Naive B cell (primary cell): Measurements from ENCODE around the gene TMEM170A. TPM values are rescaled to one million over a fixed set of nuclear protein-coding genes. Genes with fewer than 3 reads are reported as not detected.
A peak's percentile ranks its signal among the peaks of the same experiment; 100 is the strongest.

Source experiments
- ATAC-seq, 2 donors: fragments of 150-1000 bp; cut with Tn5 transposase; 2 replicates each; pipeline ENCODE4 v1.10.0; 2021; ENCODE audit warnings: low read depth in 2 of 2, mild to moderate bottlenecking in 2 of 2, moderate library complexity in 2 of 2
- DNase-seq: peaks from one replicate; pipeline ENCODE4 v3.0.0; 2022
- H3K27ac Mint-ChIP-seq, 6 donors: one replicate each; pipeline ENCODE4 v1.8.0; 2020 to 2022; ENCODE audit warnings: mild to moderate bottlenecking in 6 of 6, mixed read lengths in 6 of 6, moderate library complexity in 5 of 6, inconsistent platforms in 2 of 6
- H3K27me3 Mint-ChIP-seq, 3 donors: one replicate each; pipeline ENCODE4 v1.8.0; 2021 to 2022; ENCODE audit warnings: mixed read lengths in 3 of 3, mild to moderate bottlenecking in 1 of 3
- H3K36me3 Mint-ChIP-seq, 2 donors: one replicate each; pipeline ENCODE4 v1.8.0; 2020 to 2022; ENCODE audit warnings: mixed read lengths in 2 of 2, inconsistent platforms in 1 of 2, mild to moderate bottlenecking in 1 of 2
- H3K4me1 Mint-ChIP-seq, 3 donors: one replicate each; pipeline ENCODE4 v1.8.0; 2020 to 2022; ENCODE audit warnings: mixed read lengths in 3 of 3, inconsistent platforms in 1 of 3, mild to moderate bottlenecking in 1 of 3, moderate library complexity in 1 of 3
- H3K4me3 Mint-ChIP-seq, 8 donors: one replicate each; pipeline ENCODE4 v1.8.0; 2020 to 2022; ENCODE audit warnings: mild to moderate bottlenecking in 8 of 8, mixed read lengths in 8 of 8, moderate library complexity in 8 of 8, inconsistent platforms in 2 of 8
- H3K9me3 Mint-ChIP-seq, 7 donors: one replicate each; pipeline ENCODE4 v1.8.0; 2020 to 2022; ENCODE audit warnings: mixed read lengths in 7 of 7, mild to moderate bottlenecking in 5 of 7, inconsistent platforms in 2 of 7, moderate library complexity in 1 of 7
- polyA plus RNA-seq, 6 donors: library from polyadenylated mRNA; unstranded; fragments of 300-500 nt; fragmentation: Illumina TruSeq; gene quantifications; one replicate each; pipeline ENCODE4 v1.2.3, GENCODE V29; 2021; ENCODE audit warnings: low read depth in 6 of 6

The TMEM170A gene
- polyA plus RNA-seq, 6 donors from 2014 or later: 37.3 to 51.2 (median 44.6) TPM

DNA sequence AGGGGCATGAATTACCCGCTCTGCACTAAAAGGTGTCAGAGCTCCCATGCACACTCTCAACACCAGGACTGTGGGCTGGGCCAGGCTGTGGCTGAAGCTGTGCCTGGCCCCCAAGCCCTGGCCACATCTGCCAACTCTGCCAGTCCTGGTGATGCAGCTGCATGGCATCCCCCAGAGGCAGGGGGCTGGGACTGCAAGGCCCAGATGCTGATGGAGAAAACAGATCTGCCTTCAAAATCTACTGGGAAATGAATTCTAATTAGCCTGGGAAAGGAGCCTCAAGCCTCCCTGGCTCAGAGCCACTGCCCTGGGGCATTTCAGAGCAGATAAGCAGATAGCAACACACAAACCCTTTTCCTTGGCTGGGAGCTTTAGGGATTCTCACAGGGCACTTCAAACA lies 27.4 kb upstream of the TMEM170A start:
- DNase-seq (no peak), ATAC-seq (peak in 1 of 2 donors; percentile 20)
- H3K4me1 Mint-ChIP-seq: peaks cover 8 to 21% (median 12%) of the 10 kb centered on the region in 3 donors
- no peak overlapping the region for H3K4me3 Mint-ChIP-seq
- peaks cover 9 to 21% (median 13%) of the 10 kb centered on the region in 3 donors for H3K27me3 Mint-ChIP-seq
- H3K9me3 Mint-ChIP-seq: no peaks in the 10 kb centered on the region
- H3K27ac Mint-ChIP-seq: no peak overlapping the region
- H3K36me3 Mint-ChIP-seq: no peaks in the 10 kb centered on the region

DNA sequence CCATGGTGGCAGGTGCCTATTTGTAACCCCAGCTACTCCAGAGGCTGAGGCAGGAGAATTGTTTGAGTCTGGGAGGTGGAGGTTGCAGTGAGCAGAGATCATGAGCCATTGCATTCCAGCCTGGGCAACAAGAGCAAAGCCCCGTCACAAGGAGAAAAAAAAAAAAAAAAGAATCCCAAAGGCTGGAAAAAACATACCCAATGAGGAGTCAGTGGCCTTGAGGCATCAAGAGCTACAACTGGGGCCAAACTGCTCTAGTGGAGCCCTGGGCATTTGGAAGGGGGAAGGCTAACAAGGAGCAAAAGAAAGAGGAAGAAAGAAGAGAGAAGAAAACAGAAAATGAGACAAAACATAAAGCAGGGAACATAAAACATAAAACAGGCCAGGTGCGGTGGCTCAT lies 23.8 kb upstream of the TMEM170A start:
- Mint-ChIP-seq H3K27ac (peak overlapping the region in 3 of 6 donors; percentile 20 to 74 (median 66)), H3K27me3 (peaks cover 0 to 4% (median under 1%) of the 10 kb centered on the region in 3 donors), H3K4me3 (peak overlapping the region in 1 of 8 donors; percentile 9), H3K4me1 (peaks cover 20 to 44% (median 27%) of the 10 kb centered on the region in 3 donors), H3K36me3 (no peaks in the 10 kb centered on the region), H3K9me3 (no peaks in the 10 kb centered on the region)
- DNase-seq (no peak), ATAC-seq (no peak)

DNA sequence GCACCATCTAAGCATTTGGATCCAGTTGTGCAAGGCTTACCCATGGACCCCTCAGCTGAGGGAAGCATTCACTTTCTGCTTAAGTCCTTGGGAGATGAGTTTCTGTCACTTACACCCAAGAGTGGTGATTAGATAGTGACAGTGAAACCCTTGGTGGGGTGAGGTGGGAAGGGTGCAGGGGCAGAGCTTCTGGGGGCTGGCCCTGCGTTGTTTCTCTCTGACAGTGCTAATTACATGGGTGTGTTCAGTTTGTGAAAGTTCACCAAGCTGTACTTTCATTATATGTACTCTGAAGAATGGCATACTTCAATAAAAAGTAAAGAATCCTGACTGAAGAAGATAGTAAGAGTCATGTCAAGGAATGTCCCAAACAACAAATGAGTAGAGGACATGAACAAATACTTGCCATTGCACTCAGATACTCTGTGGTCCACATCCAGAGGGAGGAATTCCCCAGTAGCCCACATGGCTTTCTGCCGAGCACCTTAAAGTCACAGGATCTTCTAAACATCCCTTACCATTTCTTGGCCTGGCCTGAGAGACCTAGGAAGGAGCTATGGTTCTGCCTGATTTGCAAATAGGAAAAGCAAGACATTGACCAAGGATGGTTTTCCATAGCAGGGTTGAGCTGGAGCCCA lies 22.3 kb upstream of the TMEM170A start:
- peaks cover 20 to 44% (median 27%) of the 10 kb centered on the region in 3 donors for H3K4me1 Mint-ChIP-seq
- no peaks in the 10 kb centered on the region for H3K36me3 Mint-ChIP-seq
- no peak for DNase-seq
- peaks cover 0 to 4% (median 0%) of the 10 kb centered on the region in 3 donors for H3K27me3 Mint-ChIP-seq
- peak overlapping the region in 4 of 6 donors; percentile 18 to 72 (median 66) for H3K27ac Mint-ChIP-seq
- no peak for ATAC-seq
- peak overlapping the region in 4 of 8 donors; percentile 24 to 78 (median 50) for H3K4me3 Mint-ChIP-seq
- H3K9me3 Mint-ChIP-seq: no peaks in the 10 kb centered on the region

DNA sequence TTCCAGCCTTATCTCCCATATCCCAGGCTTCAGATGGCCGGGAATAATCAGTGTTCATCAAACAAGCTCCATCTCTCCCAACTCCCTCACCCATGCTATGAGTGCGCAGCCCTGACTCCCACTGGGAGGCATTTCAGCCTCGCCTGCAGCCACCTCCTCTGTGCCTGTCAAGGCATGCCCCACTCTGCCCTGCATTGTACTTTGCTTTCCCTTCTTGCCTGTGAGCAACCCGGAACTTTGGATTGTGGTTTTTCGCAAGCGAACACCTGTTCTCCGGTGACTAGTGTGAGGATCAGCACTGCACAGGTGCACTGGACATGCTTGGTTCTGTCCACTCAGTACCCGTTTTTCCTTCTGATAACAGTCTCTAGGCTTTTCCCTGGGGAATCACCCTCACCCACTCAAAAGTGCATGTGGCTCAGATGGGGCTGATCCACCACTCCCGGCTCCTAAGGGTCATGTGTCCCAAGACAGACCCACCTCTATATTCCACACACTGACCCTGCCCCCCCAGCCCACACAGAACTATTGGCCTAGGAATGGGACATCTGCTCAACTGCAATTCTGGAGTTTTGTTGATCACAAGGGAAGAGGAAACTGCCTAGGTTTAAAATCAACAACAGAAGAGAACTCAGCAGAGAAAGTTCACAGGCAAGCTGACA lies 21.7 kb upstream of the TMEM170A start:
- Mint-ChIP-seq H3K4me1 (peaks cover 20 to 44% (median 27%) of the 10 kb centered on the region in 3 donors), H3K27me3 (peaks cover 0 to 4% (median 4%) of the 10 kb centered on the region in 3 donors), H3K4me3 (peak overlapping the region in 5 of 8 donors; percentile 10 to 90 (median 72)), H3K9me3 (no peaks in the 10 kb centered on the region), H3K36me3 (no peaks in the 10 kb centered on the region), H3K27ac (peak overlapping the region in 3 of 6 donors; percentile 61 to 72 (median 71))
- no peak for DNase-seq
- ATAC-seq: no peak

DNA sequence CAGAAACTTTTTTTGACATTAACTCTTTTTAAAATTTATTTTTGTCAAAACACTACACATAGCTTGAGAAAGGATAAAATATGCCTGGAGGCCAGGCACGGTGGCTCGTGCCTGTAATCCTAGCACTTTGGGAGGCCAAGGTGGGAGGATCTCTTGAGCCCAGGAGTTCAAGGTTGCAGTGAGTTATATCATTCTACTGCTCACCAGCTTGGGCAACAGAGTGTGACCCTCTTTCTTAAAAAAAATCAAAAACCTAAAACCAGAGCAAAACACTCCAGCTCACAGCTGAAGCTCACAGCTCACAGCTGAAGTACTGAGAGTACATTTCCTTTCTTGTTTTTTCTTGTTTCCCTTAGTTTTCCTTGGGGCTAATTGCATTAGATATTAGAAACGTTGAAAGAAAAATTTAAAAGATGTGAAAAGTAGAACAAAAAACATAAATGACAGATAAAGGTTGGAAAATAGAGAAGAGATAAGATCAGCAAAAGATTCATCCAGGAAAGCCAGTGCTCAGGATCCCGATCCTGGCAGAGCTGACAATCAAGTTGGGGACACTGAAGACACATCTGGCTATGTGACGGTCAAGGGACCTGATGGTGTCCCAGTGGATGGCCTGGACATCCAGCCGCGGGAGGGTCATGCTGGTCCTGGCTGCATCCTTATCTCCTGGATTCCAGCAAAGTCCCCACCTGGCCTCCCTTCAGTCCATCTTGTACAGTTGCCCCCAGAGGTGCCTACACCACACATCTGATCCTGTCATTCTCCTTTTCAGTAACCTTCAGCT lies 20.9 kb upstream of the TMEM170A start:
- ATAC-seq (peak; percentile 74 to 85), DNase-seq (no peak)
- Mint-ChIP-seq H3K36me3 (no peaks in the 10 kb centered on the region), H3K27me3 (peaks cover 0 to 4% (median 4%) of the 10 kb centered on the region in 3 donors), H3K4me3 (peak overlapping the region in 4 of 8 donors; percentile 57 to 90 (median 80)), H3K9me3 (no peaks in the 10 kb centered on the region), H3K27ac (peak overlapping the region in 3 of 6 donors; percentile 77 to 97 (median 96)), H3K4me1 (peaks cover 20 to 47% (median 27%) of the 10 kb centered on the region in 3 donors)

DNA sequence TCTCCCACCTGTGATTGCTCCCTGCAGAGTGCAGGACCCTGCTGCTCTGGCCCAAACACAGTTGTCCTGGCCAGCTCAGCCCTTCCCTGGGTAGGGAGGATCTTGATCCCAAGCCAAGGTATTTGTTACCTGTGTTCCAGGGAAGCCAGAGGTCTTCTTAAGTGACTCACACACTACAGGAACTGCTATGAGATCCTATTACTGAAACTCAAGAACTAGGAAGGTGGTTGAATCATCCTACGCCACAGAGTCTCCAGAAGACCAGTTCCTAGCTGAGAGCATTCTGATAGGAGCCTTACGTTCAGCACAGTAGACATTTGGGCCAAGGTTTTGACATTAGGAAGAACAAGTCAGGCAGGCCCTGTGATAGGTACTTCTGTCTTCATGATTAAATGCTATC lies 18.7 kb upstream of the TMEM170A start:
- Mint-ChIP-seq H3K4me1 (peaks cover 21 to 40% (median 23%) of the 10 kb centered on the region in 3 donors), H3K36me3 (no peaks in the 10 kb centered on the region), H3K4me3 (no peak overlapping the region), H3K27me3 (peaks cover 2 to 10% (median 4%) of the 10 kb centered on the region in 3 donors), H3K9me3 (peaks cover 0 to under 1% (median 0%) of the 10 kb centered on the region in 7 donors), H3K27ac (peak overlapping the region in 1 of 6 donors; percentile 47)
- no peak for DNase-seq
- ATAC-seq: no peak

DNA sequence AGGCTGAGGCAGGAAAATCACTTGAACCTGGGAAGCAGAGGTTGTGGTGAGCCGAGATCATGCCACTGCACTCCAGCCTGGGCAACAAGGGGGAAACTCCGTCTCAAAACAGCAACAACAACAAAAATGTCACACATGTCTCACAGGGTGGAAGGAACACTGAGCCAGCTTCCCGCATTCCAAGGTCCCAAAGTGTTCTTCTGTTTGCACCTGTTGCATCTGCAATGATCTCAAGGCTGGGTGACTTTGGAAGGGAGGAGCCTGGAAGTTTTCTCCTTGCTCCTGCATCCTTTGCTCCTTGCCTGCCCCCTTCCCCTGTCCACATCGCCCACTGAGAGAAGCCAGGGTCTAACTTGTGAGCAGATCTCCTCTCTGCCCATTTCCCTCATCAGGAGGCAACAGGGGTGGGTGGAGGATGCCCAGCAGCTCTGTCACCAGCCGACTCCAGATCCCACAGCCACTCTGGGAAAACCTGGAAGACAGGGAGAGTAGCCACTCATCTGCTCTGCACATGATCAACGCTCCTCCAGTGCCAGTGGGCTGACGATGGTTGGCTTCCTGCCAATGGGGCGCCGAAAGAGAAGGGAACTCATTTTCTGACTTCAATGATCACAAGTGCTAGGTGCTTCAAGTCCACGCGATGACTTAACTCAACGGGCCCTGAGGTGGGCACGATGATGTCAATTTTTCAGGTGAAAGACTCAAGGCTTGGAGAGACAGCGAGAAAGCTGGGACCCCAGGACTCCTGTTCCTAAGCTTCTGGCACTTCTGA lies 18.1 kb upstream of the TMEM170A start:
- Mint-ChIP-seq H3K4me3 (no peak overlapping the region), H3K27me3 (peaks cover 8 to 10% (median 9%) of the 10 kb centered on the region in 3 donors), H3K27ac (peak overlapping the region in 1 of 6 donors; percentile 29), H3K4me1 (peaks cover 26 to 39% (median 29%) of the 10 kb centered on the region in 3 donors), H3K36me3 (no peaks in the 10 kb centered on the region), H3K9me3 (peaks cover 0 to 2% (median 0%) of the 10 kb centered on the region in 7 donors)
- DNase-seq: no peak
- no peak for ATAC-seq

DNA sequence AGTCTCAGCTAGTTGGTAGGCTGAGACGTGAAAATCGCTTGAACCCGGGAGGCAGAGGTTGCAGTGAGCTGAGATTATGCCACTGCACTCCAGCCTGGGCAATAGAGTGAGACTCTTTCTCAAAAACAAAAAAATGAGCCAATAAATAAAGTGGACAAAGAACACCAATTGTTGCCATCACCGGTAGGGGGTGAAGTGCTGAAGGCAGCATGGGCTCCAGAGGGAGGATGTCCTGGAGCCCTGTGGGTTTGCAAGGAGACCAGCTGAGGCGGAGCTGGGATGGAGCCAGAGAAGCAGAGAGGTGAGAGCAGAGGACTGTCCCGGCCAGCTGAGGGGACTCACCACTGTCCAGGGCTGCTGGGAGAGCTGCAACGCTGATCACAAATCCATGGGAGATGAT lies 17.0 kb upstream of the TMEM170A start:
- Mint-ChIP-seq H3K36me3 (no peaks in the 10 kb centered on the region), H3K4me1 (peaks cover 24 to 33% (median 26%) of the 10 kb centered on the region in 3 donors), H3K9me3 (peaks cover 0 to 2% (median 0%) of the 10 kb centered on the region in 7 donors), H3K27ac (peak overlapping the region in 1 of 6 donors; percentile 52), H3K4me3 (no peak overlapping the region), H3K27me3 (peaks cover 10 to 16% (median 15%) of the 10 kb centered on the region in 3 donors)
- ATAC-seq (no peak), DNase-seq (no peak)

DNA sequence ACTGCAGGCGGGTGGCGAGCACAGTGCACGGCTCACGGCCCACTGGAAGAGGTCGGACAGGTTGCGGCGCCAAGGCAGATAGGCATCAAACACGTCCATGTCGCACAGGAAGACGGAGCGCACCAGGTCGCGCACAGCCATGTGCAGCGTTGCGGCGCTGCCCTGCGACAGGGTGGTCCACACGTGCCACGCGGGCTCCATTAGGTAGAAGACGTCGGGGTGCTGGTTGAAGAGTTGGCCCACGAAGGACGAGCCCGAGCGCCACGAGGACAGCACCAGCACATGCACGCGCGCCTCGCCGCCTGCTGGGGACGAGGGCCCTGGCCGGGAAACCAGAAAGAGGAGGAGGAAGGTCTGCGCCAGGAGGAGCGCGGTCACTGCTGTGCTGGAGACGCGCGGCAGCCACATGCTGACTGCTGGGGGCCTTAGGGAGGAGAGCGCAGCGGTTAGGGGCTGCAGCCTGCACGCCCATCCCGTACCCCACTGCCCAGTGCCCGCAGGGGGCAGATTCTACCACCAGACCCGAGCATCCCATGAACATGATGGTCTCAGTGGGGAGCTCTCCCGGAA lies 15.0 kb upstream of the TMEM170A start:
- no peak overlapping the region for H3K27ac Mint-ChIP-seq
- H3K4me1 Mint-ChIP-seq: peaks cover 7 to 14% (median 8%) of the 10 kb centered on the region in 3 donors
- H3K9me3 Mint-ChIP-seq: peaks cover 0 to 2% (median 0%) of the 10 kb centered on the region in 7 donors
- no peak for DNase-seq
- no peak overlapping the region for H3K4me3 Mint-ChIP-seq
- H3K36me3 Mint-ChIP-seq: no peaks in the 10 kb centered on the region
- H3K27me3 Mint-ChIP-seq: peaks cover 12 to 23% (median 15%) of the 10 kb centered on the region in 3 donors
- ATAC-seq: no peak

DNA sequence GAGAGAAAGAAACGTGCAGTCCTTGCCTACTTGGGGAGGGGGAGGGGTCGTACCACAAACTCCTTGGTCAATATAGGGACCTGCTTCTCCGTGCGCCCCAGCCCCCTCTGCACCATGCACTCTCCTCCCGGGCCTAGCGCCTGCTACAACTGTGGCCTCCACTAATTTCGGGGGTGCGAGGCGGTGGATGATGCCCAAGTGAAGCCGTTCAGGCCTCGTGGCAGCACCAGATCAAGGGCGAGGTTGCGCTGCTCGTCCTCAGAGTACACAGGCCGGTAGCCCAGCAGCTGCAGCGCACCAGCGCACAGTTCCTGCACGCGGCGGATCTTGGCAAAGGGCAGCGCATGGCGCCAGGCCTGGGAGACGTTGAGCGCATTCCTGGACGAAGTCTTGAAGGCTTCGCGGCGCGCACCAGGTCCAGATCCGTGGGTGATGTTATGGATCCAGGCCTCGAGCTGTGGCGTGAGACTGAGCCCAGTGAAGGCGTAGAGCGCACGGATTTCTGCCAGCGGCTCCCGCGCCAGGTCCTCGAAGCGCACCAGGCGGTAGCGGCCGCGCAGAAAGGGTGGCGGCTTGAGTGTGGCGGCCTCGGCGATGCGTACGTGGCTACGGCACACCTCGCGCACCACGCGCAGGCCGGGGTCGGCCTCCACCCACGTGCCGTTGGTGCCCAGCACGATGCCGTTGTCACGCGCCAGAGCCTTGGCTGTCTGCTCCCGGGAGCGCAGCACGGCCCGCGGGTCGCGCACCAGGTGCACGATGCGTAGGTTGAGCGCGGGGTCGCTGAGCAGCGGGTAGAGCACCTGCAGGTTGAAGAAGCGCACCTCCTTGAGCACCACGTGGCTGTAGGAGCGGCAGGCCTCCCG lies 14.2 kb upstream of the TMEM170A start:
- ATAC-seq (no peak), DNase-seq (no peak)
- H3K9me3 Mint-ChIP-seq: peaks cover 0 to 2% (median 0%) of the 10 kb centered on the region in 7 donors
- H3K36me3 Mint-ChIP-seq: no peaks in the 10 kb centered on the region
- peaks cover 6 to 10% (median 7%) of the 10 kb centered on the region in 3 donors for H3K4me1 Mint-ChIP-seq
- H3K27ac Mint-ChIP-seq: no peak overlapping the region
- peaks cover 12 to 23% (median 15%) of the 10 kb centered on the region in 3 donors for H3K27me3 Mint-ChIP-seq
- no peak overlapping the region for H3K4me3 Mint-ChIP-seq

DNA sequence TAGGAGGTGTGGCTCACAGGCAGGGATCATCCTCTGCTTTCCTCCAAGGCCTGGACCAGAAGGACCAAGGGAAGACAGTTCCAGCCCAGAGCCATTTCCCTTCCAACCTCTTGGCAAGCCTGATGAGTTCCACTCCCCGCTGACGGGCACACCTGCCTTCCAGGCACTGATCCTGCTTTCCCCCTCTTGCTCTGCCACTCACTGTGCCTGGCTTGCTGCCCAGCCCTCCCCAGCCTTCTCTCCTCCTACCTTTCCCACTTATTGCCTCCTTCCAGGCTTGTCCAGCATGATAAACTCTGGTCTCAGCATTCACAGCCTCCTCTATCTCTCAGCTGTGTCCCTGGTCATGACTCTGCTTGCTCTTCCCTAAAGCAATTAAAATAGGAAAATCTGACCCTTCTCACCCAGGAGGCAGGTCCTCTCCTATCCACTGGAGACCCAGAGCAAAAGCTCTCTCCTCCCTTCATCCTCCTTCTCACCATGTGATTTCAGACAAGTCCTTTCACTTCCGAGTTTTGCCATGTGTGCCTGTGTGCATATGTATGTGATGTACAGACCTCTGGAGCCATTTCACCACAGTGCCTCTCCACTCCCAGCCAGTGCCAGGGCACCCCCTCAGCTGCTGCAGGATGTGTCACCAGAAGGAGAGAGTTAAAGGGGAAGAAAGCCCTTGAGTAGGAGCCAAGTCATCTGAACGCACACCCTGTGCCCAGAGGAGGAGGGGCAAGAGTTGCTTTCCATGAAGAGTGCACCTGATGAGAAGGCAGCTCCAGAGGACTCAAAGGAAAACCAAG lies 13.4 kb upstream of the TMEM170A start:
- H3K9me3 Mint-ChIP-seq: peaks cover 0 to 2% (median 0%) of the 10 kb centered on the region in 7 donors
- DNase-seq: no peak
- H3K4me3 Mint-ChIP-seq: no peak overlapping the region
- no peak overlapping the region for H3K27ac Mint-ChIP-seq
- no peak for ATAC-seq
- H3K4me1 Mint-ChIP-seq: peaks cover 6 to 7% (median 6%) of the 10 kb centered on the region in 3 donors
- H3K27me3 Mint-ChIP-seq: peaks cover 12 to 23% (median 15%) of the 10 kb centered on the region in 3 donors
- no peaks in the 10 kb centered on the region for H3K36me3 Mint-ChIP-seq
